ENCODE data around the gene PLEKHG2.

The PLEKHG2 gene

GRCh38 chr19:39473443-39473960, 61.0 kb downstream of the PLEKHG2 start:
- no peak overlapping the region for H3K4me3 ChIP-seq (IDR thresholded peaks at IDR 0.05; ENCODE audit: insufficient read depth, low read depth, low read length)
- H3K9ac ChIP-seq = no peak overlapping the region
- H3K27me3 ChIP-seq (ENCODE audit: insufficient read depth, low read depth) = no peaks in the 10 kb centered on the region
- no peaks in the 10 kb centered on the region for H4K20me1 ChIP-seq (ENCODE audit: insufficient read depth)
- no peak overlapping the region for H3K4me2 ChIP-seq
- H3K79me2 ChIP-seq (ENCODE audit: insufficient read depth, low read depth) = no peaks in the 10 kb centered on the region
- H3K4me1 ChIP-seq (ENCODE audit: low read depth, poor library complexity, severe bottlenecking) = no peaks in the 10 kb centered on the region
- H2AFZ ChIP-seq (ENCODE audit: low read depth) = no peak overlapping the region
- H3K27ac ChIP-seq = no peak overlapping the region
- no peak for TF ChIP-seq CTCF (conservative IDR thresholded peaks at IDR 0.05; ENCODE audit: low read depth, low read length)
- no peaks in the 10 kb centered on the region for H3K36me3 ChIP-seq (ENCODE audit: insufficient read depth)

GRCh38 chr19:39474139-39474620, 61.7 kb downstream of the PLEKHG2 start:
- H2AFZ ChIP-seq (ENCODE audit: low read depth) = no peak overlapping the region
- no peak overlapping the region for H3K4me2 ChIP-seq
- no peak overlapping the region for H3K4me3 ChIP-seq (IDR thresholded peaks at IDR 0.05; ENCODE audit: insufficient read depth, low read depth, low read length)
- no peaks in the 10 kb centered on the region for H3K79me2 ChIP-seq (ENCODE audit: insufficient read depth, low read depth)
- no peaks in the 10 kb centered on the region for H4K20me1 ChIP-seq (ENCODE audit: insufficient read depth)
- no peaks in the 10 kb centered on the region for H3K36me3 ChIP-seq (ENCODE audit: insufficient read depth)
- no peaks in the 10 kb centered on the region for H3K27me3 ChIP-seq (ENCODE audit: insufficient read depth, low read depth)
- H3K4me1 ChIP-seq (ENCODE audit: low read depth, poor library complexity, severe bottlenecking) = no peaks in the 10 kb centered on the region
- no peak overlapping the region for H3K27ac ChIP-seq
- peak; percentile 90 for TF ChIP-seq CTCF (conservative IDR thresholded peaks at IDR 0.05; ENCODE audit: low read depth, low read length)
- no peak overlapping the region for H3K9ac ChIP-seq

- TF ChIP-seq CTCF (conservative IDR thresholded peaks at IDR 0.05; ENCODE audit: low read depth, low read length) = no peak
- Histone ChIP-seq H3K4me1 (ENCODE audit: low read depth, poor library complexity, severe bottlenecking) (peaks cover 4% of the 10 kb centered on the region), H4K20me1 (ENCODE audit: insufficient read depth) (no peaks in the 10 kb centered on the region), H3K79me2 (ENCODE audit: insufficient read depth, low read depth) (peaks cover under 1% of the 10 kb centered on the region; the same call in 1 of the 2 replicates), H3K36me3 (ENCODE audit: insufficient read depth) (no peaks in the 10 kb centered on the region), H3K4me2 (no peak overlapping the region), H2AFZ (ENCODE audit: low read depth) (no peak overlapping the region), H3K9ac (no peak overlapping the region), H3K27me3 (ENCODE audit: insufficient read depth, low read depth) (no peaks in the 10 kb centered on the region), H3K4me3 (IDR thresholded peaks at IDR 0.05; ENCODE audit: insufficient read depth, low read depth, low read length) (no peak overlapping the region), H3K27ac (no peak overlapping the region)
Observed at GRCh38 chr19:39475748-39476147, 63.3 kb downstream of the PLEKHG2 start.

All from KMS-11 (cell line).